Vagina (tissue), 2 donors: ENCODE results near the gene TCERG1.

Experiments used
- POLR2A ChIP-seq, 2 donors: fragments of 450-650 bp; IDR thresholded peaks; one replicate each; pipeline ENCODE4 v1.6.1; 2017; ENCODE audit warnings: antibody characterized with exemption in 2 of 2, mild to moderate bottlenecking in 2 of 2, moderate library complexity in 2 of 2
- POLR2AphosphoS5 ChIP-seq, 2 donors: sonication (generic); formaldehyde crosslinking; IDR thresholded peaks; one replicate each; pipeline ENCODE4 v1.9.0; 2017; ENCODE audit warnings: antibody characterized with exemption in 2 of 2, mild to moderate bottlenecking in 2 of 2, low read depth in 1 of 2; ENCODE audit not compliant: insufficient read depth in 1 of 2
- TF ChIP-seq, protein P1 (sequence below), 3 experiments: fragments of 450-650 bp in 2 of 3; fragments of 200-600 bp in 1 of 3; sonication (generic) in 1 of 3; IDR thresholded peaks; one replicate each; pipeline ENCODE4 v1.5.1; 2017 to 2019; ENCODE audit warnings: antibody characterized with exemption in 3 of 3, mild to moderate bottlenecking in 2 of 3, moderate library complexity in 2 of 3

DNA sequence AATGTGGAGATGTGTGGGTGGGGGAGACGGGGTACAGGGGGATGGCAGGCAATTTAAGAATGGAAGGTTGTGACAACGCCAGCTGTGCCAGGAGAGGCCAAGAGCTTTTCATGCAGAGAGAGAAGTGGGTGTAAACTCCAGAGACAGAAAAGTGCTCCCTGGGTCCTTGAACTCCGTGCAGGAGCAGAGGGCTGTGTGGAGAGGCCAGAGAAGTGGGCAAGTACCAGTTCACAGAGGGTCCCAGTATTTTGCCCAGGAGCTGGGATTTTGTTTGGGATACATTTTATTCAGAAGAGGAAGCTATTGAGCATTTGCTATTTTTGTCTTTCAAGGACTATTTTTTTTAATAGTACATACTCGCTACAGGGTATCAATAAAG, 19.5 kb upstream of the TCERG1 start:
- TF ChIP-seq, protein P1, sequence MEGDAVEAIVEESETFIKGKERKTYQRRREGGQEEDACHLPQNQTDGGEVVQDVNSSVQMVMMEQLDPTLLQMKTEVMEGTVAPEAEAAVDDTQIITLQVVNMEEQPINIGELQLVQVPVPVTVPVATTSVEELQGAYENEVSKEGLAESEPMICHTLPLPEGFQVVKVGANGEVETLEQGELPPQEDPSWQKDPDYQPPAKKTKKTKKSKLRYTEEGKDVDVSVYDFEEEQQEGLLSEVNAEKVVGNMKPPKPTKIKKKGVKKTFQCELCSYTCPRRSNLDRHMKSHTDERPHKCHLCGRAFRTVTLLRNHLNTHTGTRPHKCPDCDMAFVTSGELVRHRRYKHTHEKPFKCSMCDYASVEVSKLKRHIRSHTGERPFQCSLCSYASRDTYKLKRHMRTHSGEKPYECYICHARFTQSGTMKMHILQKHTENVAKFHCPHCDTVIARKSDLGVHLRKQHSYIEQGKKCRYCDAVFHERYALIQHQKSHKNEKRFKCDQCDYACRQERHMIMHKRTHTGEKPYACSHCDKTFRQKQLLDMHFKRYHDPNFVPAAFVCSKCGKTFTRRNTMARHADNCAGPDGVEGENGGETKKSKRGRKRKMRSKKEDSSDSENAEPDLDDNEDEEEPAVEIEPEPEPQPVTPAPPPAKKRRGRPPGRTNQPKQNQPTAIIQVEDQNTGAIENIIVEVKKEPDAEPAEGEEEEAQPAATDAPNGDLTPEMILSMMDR (IDR thresholded peaks at IDR 0.05), result no peak
- TF ChIP-seq POLR2AphosphoS5 (IDR thresholded peaks at IDR 0.05; ENCODE audit: insufficient read depth in 1 of 2, low read depth in 1 of 2) (no peak), POLR2A (IDR thresholded peaks at IDR 0.05) (no peak)
